ENCODE data around the gene DTD1.

Gene DTD1

DNA sequence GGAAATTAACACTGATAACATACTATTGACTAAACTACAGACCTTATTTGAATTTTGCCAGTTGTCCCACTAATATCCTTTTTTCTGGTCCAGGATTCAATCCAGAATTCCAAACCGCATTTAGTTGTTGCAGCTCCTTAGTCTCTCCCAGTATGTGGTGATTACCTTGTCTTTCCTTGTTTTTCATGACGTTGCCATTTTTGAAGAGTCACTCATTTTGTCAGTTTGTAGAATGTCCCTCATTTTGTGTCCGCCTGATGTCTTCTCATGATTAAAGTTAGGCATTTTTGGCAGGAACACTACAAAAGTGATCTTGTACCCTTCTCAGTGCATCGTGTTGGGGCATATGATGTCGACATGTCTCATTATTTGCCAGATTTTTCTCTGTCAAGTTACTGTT lies 33.1 kb downstream of the DTD1 start:
- no peak for DNase-seq

DNA sequence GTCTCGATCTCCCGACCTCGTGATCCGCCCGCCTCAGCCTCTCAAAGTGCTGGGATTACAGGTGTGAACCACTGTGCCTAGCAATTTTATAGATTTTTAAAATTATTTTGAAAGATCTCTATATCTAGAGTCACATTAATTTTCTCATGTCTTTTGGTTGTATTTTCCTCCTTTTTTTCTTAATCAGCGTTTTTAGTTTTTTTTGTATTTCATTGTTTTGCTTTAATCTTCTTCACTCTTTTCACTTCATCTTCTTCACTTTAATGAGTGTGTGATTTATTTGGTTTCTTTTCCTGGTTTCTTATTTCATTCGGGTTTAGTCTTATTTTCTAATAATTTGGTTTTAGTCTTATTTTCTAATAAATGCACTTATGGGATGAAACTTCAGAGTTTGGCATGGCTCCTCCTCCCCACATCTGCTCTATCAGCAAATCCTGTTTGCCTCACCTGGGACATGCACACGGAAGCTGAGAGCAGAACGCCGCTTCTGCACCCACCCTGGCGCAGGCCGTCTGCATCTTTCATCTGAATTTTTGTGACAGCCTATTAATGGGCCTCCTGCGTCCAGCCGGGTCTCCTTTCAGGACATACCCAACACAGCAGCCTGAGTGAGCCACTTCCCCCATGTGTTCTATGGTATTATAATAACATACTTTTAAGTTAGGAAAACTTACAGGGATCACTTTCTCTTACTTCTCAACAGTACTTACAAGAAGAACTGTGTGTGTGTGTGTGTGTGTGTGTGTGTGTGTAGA lies 35.5 kb downstream of the DTD1 start:
- no peak for DNase-seq

DNA sequence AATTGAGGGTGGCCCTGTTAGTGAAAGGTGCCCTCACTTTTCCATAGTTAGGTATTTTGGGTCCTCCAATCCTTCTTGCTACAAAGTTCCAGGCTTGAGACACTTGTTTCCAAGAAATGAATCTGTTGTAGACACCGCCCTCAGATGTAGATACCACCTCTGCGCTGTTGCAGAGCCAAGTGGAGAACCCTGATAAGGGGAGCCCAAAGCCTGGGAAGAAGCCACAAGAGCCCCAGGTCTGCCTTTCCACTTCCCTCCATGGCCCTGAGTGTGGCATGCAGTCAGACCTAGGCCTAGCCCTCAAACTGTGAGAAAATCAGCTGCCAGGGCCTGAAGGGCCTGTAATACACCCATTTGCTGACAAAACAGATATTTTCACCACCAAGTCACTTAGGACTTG lies 37.1 kb downstream of the DTD1 start:
- DNase-seq: no peak

GRCh38 chr20:18625907-18626655 lies 38.2 kb downstream of the DTD1 start:
- DNase-seq: no peak

- no peak for DNase-seq
Measured at GRCh38 chr20:18628330-18628920, 40.6 kb downstream of the DTD1 start.

- peak; percentile 45 to 54 for DNase-seq
Measured at GRCh38 chr20:18632196-18632789, 44.4 kb downstream of the DTD1 start.

DNA sequence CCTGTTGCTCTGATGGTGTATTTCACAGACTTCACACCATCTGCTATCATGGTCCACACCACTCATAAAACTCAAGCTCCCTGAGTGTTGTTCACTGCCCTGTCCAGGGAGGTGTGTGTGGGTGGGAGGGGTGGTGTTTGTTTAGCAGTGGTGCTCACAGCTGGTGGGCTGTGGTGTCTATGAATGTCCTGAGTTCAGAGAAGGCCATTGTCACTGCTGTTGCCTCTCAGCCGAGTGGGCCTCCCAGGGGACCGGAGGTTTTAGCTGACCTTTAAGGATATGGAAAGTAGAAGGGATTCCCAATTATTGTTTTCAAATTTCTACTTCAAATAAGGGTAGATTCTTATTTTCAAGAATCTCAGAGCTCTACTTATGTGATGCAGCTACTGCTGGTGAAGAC lies 45.6 kb downstream of the DTD1 start:
- no peak for DNase-seq

DNA sequence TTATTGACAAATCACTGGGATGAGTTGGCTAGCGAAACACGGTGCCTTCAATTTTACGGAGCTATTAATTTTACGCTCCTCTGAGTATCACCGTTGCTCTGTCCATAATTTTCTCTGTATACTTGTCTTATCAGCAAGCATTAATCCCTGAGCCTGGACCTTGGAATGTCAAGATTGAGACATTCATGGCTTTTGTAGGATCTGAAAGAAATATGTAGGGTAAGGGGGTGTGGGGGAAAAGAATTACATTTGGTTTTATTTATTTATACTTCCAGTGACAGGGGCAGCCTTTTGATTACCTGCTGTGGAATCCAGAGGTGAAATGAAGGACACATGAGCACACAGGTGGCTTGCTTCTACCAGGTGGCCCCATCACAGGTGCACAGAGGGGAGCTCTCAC lies 46.6 kb downstream of the DTD1 start:
- no peak for DNase-seq

DNA sequence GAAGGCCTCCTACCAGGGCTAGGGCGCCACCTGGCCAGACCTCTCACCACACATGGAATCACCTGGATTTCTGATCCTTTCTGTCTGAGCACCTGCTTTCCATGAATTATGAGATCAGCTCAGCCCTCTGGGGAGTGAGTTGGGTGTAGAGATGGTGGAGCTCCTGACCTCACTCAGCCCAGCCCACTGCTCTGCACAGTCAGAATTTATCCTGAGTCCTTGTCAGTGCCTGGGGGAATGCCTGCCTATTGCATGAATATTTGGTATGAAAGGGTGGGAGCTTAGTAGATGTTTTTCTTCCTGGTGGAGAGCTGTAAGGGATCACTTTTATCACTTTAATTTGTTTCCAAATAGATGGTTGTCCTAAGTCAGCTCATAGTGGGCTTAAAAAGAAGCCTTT lies 47.5 kb downstream of the DTD1 start:
- no peak for DNase-seq

DNA sequence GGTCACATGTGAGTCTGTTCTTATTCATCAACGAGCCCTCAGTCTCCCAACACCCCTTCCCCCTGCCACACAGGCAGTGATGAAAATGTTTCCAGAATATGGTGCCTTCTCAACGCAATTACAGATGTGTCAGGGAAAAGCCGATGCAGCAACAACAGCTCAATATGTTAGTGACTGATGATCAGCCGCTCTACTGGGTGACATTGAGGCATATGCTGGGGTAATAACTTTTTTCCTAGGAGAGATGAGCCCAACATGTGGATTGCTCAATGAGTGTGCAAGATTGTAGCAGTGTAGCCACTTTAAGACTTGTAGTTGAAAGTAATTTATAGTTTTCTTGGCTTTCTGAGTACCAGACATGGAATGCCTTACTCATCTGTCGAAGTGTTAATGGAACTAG lies 49.4 kb downstream of the DTD1 start:
- no peak for DNase-seq

GRCh38 chr20:18638768-18639167 lies 50.9 kb downstream of the DTD1 start:
- DNase-seq: no peak

- DNase-seq: no peak
Measured at GRCh38 chr20:18639501-18639979, 51.7 kb downstream of the DTD1 start.

GRCh38 chr20:18645196-18645745 lies 57.4 kb downstream of the DTD1 start:
- DNase-seq: no peak

GRCh38 chr20:18645851-18646250 lies 58.0 kb downstream of the DTD1 start:
- DNase-seq: no peak

- DNase-seq: no peak
Measured at GRCh38 chr20:18647777-18648176, 59.9 kb downstream of the DTD1 start.

- no peak for DNase-seq
Measured at GRCh38 chr20:18650224-18650623, 62.4 kb downstream of the DTD1 start.

GRCh38 chr20:18653736-18654447 lies 66.0 kb downstream of the DTD1 start:
- DNase-seq: no peak

DNA sequence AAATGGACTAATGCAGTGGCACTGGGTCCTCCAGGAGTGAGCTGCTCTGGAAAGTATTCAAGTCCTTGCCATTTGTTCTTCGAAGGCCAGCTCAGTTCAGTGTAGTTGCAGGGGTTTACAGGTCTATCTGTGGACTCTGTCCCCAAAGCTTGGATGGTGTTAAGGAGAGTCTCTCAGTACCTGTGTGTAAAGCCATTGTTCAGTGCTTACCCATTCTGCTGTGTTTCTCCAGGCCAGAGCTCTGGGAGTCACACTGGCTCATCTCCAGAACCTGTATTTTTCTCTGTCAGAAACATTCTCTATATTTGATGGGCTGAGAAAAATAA lies 66.6 kb downstream of the DTD1 start:
- DNase-seq: no peak

- no peak for DNase-seq
Measured at GRCh38 chr20:18657575-18657974, 69.7 kb downstream of the DTD1 start.

DNA sequence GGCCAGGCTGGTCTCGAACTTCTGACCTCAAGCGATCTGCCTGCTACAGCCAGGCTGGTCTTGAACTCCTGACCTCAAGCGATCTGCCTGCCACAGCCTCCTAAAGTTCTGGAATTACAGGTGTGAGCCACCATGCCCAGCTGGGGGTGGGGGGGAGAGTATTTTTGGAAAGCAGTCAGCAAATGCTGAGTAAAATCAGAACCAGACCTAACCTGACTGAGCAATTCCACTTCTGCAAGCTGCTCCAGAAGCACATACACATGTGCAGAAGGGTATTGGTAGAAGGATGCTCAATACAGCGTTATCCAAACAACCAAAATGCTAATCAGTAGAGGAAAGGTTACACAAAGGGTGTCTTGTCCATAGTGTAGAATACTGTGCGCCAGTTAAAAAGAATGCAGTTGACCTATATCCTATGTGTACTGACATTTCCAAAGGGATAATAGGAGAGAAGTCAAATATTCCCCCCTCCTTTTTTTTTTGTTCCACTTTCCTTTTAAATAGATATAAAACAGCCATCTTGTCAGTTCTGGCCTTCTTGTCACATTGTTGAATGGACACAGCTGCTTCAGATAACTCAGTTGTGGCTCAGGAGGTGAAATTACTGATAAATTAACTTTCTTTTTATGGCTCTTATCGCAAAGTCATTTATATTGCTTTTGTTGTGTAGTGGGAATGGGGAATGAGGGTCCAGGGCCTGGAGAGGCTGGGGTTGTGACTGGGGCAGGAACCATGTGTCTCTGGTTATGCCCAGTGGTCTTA lies 74.6 kb downstream of the DTD1 start:
- DNase-seq: no peak

GRCh38 chr20:18663932-18664331 lies 76.1 kb downstream of the DTD1 start:
- DNase-seq: no peak

GRCh38 chr20:18665135-18665534 lies 77.3 kb downstream of the DTD1 start:
- DNase-seq: no peak

Measured in CD4-positive, alpha-beta T cell treated with Interferon alpha-2 for 1 hour (primary cell).